ENCODE results near the gene TNRC6A.
"Not testable (repeated sequence)": the region's sequence is repeated elsewhere in the genome, so short reads cannot be mapped to it uniquely, and the experiment has no call there.

TNRC6A gene

GRCh38 chr16:24819462-24820040 is 90.1 kb downstream of the TNRC6A start:
- FAIRE-seq: no peak

- FAIRE-seq: no peak
Observed at GRCh38 chr16:24820522-24820921, 91.1 kb downstream of the TNRC6A start.

- FAIRE-seq: no peak
Observed at GRCh38 chr16:24821129-24821528, 91.7 kb downstream of the TNRC6A start.

- FAIRE-seq: no peak
Observed at GRCh38 chr16:24822542-24822941, 93.1 kb downstream of the TNRC6A start.

GRCh38 chr16:24822974-24823373 is 93.5 kb downstream of the TNRC6A start:
- no peak for FAIRE-seq

GRCh38 chr16:24825696-24826095 is 96.2 kb downstream of the TNRC6A start:
- FAIRE-seq: no peak

- no peak for FAIRE-seq
Observed at GRCh38 chr16:24826096-24826690, 96.7 kb downstream of the TNRC6A start.

- no peak for FAIRE-seq
Observed at GRCh38 chr16:24826817-24827566, 97.5 kb downstream of the TNRC6A start.

GRCh38 chr16:24829153-24829552 is 99.7 kb downstream of the TNRC6A start:
- no peak for FAIRE-seq

GRCh38 chr16:24833352-24833751 is 103.9 kb downstream of the TNRC6A start:
- FAIRE-seq: no peak

- no peak for FAIRE-seq
Observed at GRCh38 chr16:24834459-24835335, 105.2 kb downstream of the TNRC6A start.

GRCh38 chr16:24836836-24837235 is 107.4 kb downstream of the TNRC6A start:
- FAIRE-seq: no peak

- no peak for FAIRE-seq
Observed at GRCh38 chr16:24837969-24838368, 108.5 kb downstream of the TNRC6A start.

GRCh38 chr16:24838554-24839266 is 109.3 kb downstream of the TNRC6A start:
- FAIRE-seq: no peak

GRCh38 chr16:24839347-24839972 is 110.0 kb downstream of the TNRC6A start:
- FAIRE-seq: no peak

- FAIRE-seq: no peak
Observed at GRCh38 chr16:24841291-24841690, 111.8 kb downstream of the TNRC6A start.

GRCh38 chr16:24844101-24845030 is 114.9 kb downstream of the TNRC6A start:
- FAIRE-seq: no peak

- not testable (repeated sequence) for FAIRE-seq
Observed at GRCh38 chr16:24845031-24845365, 115.5 kb downstream of the TNRC6A start.

- FAIRE-seq: no peak
Observed at GRCh38 chr16:24845726-24846547, 116.5 kb downstream of the TNRC6A start, which contains the start of gene SLC5A11. TSS of gene SLC5A11 (plus strand) at chr16:24845963. CDS start at chr16:24858644, 12,681 bp downstream.

Data from colon (tissue), 2 donors.